Astrocyte (in vitro differentiated cells and primary cell): ENCODE results near the gene CPNE5.
"Not testable (repeated sequence)": the region's sequence is repeated elsewhere in the genome, so short reads cannot be mapped to it uniquely, and the experiment has no call there.

ENCODE experiments used
- EZH2 ChIP-seq: IDR thresholded peaks from 2 replicates; pipeline ENCODE4 v1.6.1; 2012; ENCODE audit warnings: mild to moderate bottlenecking, low read length, inconsistent platforms; ENCODE audit not compliant: insufficient read depth
- TF ChIP-seq, protein P1 (sequence below): IDR thresholded peaks from 2 replicates; pipeline ENCODE4 v1.5.1; 2011; ENCODE audit warnings: low read depth, mild to moderate bottlenecking, inconsistent platforms, low read length, moderate library complexity; ENCODE audit not compliant: insufficient read depth

DNA sequence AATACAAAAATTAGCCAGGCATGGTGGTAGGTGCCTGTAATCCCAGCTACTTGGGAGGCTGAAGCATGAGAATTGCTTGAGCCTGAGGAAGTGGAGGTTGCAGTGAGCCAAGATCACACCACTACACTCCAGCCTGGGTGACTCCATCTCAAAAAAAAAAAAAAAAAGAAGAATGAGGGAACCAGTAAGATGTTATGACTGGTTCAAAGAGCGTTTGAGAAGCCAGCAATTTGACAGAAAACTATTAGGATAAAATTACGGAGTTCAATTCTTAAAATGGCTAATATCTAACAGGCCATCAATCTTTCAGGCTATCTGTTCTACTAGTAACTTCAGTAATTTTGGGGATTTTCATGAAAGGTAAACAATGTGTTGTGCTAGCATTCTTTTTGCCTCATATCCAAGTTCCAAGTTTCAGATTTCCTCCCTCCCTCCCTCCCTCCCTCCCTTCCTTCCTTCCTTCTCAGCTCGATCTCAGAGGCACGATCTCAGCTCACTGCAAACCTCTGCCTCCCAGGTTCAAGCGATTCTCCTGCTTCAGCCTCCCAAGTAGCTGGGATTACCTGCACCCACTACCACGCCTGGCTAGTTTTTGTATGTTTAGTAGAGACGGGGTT, 134.2 kb downstream of the CPNE5 start:
- TF ChIP-seq, protein P1, sequence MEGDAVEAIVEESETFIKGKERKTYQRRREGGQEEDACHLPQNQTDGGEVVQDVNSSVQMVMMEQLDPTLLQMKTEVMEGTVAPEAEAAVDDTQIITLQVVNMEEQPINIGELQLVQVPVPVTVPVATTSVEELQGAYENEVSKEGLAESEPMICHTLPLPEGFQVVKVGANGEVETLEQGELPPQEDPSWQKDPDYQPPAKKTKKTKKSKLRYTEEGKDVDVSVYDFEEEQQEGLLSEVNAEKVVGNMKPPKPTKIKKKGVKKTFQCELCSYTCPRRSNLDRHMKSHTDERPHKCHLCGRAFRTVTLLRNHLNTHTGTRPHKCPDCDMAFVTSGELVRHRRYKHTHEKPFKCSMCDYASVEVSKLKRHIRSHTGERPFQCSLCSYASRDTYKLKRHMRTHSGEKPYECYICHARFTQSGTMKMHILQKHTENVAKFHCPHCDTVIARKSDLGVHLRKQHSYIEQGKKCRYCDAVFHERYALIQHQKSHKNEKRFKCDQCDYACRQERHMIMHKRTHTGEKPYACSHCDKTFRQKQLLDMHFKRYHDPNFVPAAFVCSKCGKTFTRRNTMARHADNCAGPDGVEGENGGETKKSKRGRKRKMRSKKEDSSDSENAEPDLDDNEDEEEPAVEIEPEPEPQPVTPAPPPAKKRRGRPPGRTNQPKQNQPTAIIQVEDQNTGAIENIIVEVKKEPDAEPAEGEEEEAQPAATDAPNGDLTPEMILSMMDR: not testable (repeated sequence)
- TF ChIP-seq EZH2: not testable (repeated sequence)
